Osteoblast (primary cell): Measurements from ENCODE around the gene SLC24A3. TPM values are rescaled to one million over a fixed set of nuclear protein-coding genes. Genes with fewer than 3 reads are reported as not detected.

Source experiments
- DNase-seq: peaks from one replicate; pipeline ENCODE4 v3.0.0; 2011; ENCODE audit warnings: low spot score, mixed read lengths; ENCODE audit not compliant: insufficient read length; ENCODE audit errors: missing footprints
- H2AFZ ChIP-seq: 2 replicates; pipeline ENCODE4 v1.6.0; 2011; ENCODE audit warnings: mild to moderate bottlenecking, low read length
- H3K27ac ChIP-seq: 2 replicates; pipeline ENCODE4 v1.5.1; 2011; ENCODE audit warnings: mild to moderate bottlenecking, low read depth, low read length, moderate library complexity
- H3K27me3 ChIP-seq: 2 replicates; pipeline ENCODE4 v1.6.0; 2012; ENCODE audit warnings: mild to moderate bottlenecking, control low read depth, inconsistent platforms, low read length, moderate library complexity; ENCODE audit not compliant: insufficient read depth
- H3K36me3 ChIP-seq: 2 replicates; pipeline ENCODE4 v1.5.1; 2011; ENCODE audit warnings: mild to moderate bottlenecking, low read length, control low read depth, moderate library complexity; ENCODE audit not compliant: insufficient read depth
- H3K4me1 ChIP-seq: 2 replicates; pipeline ENCODE4 v1.5.1; 2011; ENCODE audit warnings: mild to moderate bottlenecking, low read length, control low read depth, moderate library complexity; ENCODE audit not compliant: insufficient read depth
- H3K4me2 ChIP-seq: 2 replicates; pipeline ENCODE4 v1.6.0; 2011; ENCODE audit warnings: mild to moderate bottlenecking, low read length; ENCODE audit not compliant: insufficient read depth
- H3K4me3 ChIP-seq: fragments of 200-600 bp; sonication (generic); 3 replicates; pipeline ENCODE4 v1.5.1; 2012; ENCODE audit warnings: mild to moderate bottlenecking, low read length, inconsistent platforms; ENCODE audit not compliant: insufficient read depth
- H3K79me2 ChIP-seq: 2 replicates; pipeline ENCODE4 v1.6.0; 2012; ENCODE audit warnings: mild to moderate bottlenecking, low read length, control low read depth, inconsistent platforms; ENCODE audit not compliant: insufficient read depth
- H3K9me3 ChIP-seq: 2 replicates; pipeline ENCODE4 v1.5.1; 2011; ENCODE audit warnings: low read depth, low read length, control low read depth
- H4K20me1 ChIP-seq: 2 replicates; pipeline ENCODE4 v1.6.0; 2012; ENCODE audit warnings: mild to moderate bottlenecking, low read length, control low read depth; ENCODE audit not compliant: insufficient read depth
- CTCF ChIP-seq: IDR thresholded peaks from 2 replicates; pipeline ENCODE4 v1.5.1; 2011; ENCODE audit warnings: mild to moderate bottlenecking, low read depth, low read length, moderate library complexity; ENCODE audit errors: extremely low read depth
- total RNA-seq: library from RNA; depleted of rRNA; stranded (reverse); fragments of >200 nt; gene quantifications from 2 replicates; pipeline ENCODE4 v1.2.3, GENCODE V29; 2012

Gene SLC24A3
- total RNA-seq, 1 donor, result 1.1 TPM

GRCh38 chr20:19466206-19466928 lies 253.9 kb downstream of the SLC24A3 start:
- H3K4me1 ChIP-seq, result no peaks in the 10 kb centered on the region
- H3K4me2 ChIP-seq, result no peak overlapping the region
- no peaks in the 10 kb centered on the region for H3K79me2 ChIP-seq
- H3K9me3 ChIP-seq, result no peaks in the 10 kb centered on the region
- DNase-seq, result no peak
- no peak overlapping the region for H3K27ac ChIP-seq
- no peaks in the 10 kb centered on the region for H3K27me3 ChIP-seq
- TF ChIP-seq CTCF, result no peak
- H4K20me1 ChIP-seq, result no peaks in the 10 kb centered on the region
- H3K36me3 ChIP-seq, result no peaks in the 10 kb centered on the region
- H2AFZ ChIP-seq, result no peak overlapping the region
- no peak overlapping the region for H3K4me3 ChIP-seq

DNA sequence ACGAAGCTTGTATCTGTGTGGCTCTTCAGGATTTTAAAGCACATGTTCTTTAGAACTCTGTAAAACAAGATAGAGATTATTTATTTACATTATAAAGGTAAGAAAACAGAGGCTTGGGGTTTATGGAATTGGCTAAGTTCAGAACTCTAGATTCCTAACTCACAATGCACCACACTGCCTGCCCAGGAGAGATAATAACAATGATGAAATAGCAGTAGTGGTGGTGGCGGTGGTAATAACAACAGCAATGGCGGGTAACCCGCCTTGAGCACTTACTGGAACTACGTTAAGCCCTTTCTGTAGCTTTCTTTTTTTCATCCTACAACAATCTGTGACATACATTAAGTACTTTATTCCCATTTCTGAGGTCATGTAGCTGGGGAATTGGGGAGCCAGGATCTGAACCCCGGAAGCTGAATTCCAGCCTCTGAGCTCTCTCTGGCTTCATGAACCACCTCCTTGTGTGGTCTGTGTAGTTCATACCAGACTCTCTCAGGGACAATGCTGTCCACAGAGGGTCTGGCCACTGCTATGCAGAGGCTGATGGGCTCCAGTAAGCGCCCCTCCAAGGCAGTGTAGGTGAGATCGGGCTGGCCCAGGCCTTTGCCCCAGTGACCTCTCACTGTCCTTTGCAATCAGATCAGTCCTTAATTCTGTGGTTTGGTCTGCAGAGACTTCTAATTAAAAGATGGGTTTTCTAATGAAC lies 260.9 kb downstream of the SLC24A3 start:
- no peaks in the 10 kb centered on the region for H4K20me1 ChIP-seq
- H3K36me3 ChIP-seq, result no peaks in the 10 kb centered on the region
- H2AFZ ChIP-seq, result no peak overlapping the region
- no peak for DNase-seq
- no peaks in the 10 kb centered on the region for H3K27me3 ChIP-seq
- H3K4me1 ChIP-seq, result no peaks in the 10 kb centered on the region
- no peak overlapping the region for H3K4me2 ChIP-seq
- H3K27ac ChIP-seq, result no peak overlapping the region
- no peaks in the 10 kb centered on the region for H3K79me2 ChIP-seq
- no peaks in the 10 kb centered on the region for H3K9me3 ChIP-seq
- no peak for TF ChIP-seq CTCF
- H3K4me3 ChIP-seq, result no peak overlapping the region

DNA sequence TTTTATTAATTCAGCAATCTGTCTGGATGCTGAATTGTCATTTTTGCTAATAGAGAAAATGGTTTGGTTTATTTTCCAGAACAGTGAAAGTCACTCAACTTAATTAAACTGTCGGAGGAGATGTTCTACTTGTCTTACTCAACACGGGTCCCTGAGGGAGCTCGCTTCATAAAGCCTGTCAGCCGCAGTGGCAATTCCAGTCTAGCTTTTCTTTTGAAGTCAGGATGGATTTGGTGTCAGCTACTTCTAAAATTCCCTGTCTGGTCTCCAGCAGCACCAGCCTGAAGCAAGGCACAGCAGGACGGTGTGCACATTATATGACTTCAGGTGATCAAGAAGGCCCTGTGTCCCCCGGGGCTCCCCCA lies 261.5 kb downstream of the SLC24A3 start:
- H4K20me1 ChIP-seq, result no peaks in the 10 kb centered on the region
- no peaks in the 10 kb centered on the region for H3K36me3 ChIP-seq
- no peak for TF ChIP-seq CTCF
- H3K4me2 ChIP-seq, result no peak overlapping the region
- no peaks in the 10 kb centered on the region for H3K9me3 ChIP-seq
- no peak overlapping the region for H3K4me3 ChIP-seq
- no peak for DNase-seq
- no peak overlapping the region for H3K27ac ChIP-seq
- no peaks in the 10 kb centered on the region for H3K79me2 ChIP-seq
- no peaks in the 10 kb centered on the region for H3K27me3 ChIP-seq
- no peak overlapping the region for H2AFZ ChIP-seq
- no peaks in the 10 kb centered on the region for H3K4me1 ChIP-seq

GRCh38 chr20:19478320-19478895 lies 266.0 kb downstream of the SLC24A3 start:
- Histone ChIP-seq H4K20me1 (no peaks in the 10 kb centered on the region), H3K4me3 (no peak overlapping the region), H3K79me2 (no peaks in the 10 kb centered on the region), H3K9me3 (no peaks in the 10 kb centered on the region), H3K27ac (no peak overlapping the region), H3K36me3 (no peaks in the 10 kb centered on the region), H3K4me2 (no peak overlapping the region), H2AFZ (no peak overlapping the region), H3K4me1 (no peaks in the 10 kb centered on the region), H3K27me3 (no peaks in the 10 kb centered on the region)
- no peak for TF ChIP-seq CTCF
- DNase-seq, result no peak
